GM21381 (cell line): ENCODE measurements around the gene KCNAB1.
A peak's percentile ranks its signal among the peaks of the same experiment; 100 is the strongest.
"Not testable (repeated sequence)": the region's sequence is repeated elsewhere in the genome, so short reads cannot be mapped to it uniquely, and the experiment has no call there.

ENCODE experiments used
- ATAC-seq: cut with Tn5 transposase; IDR thresholded peaks from one replicate; pipeline ENCODE4 v1.9.1; 2021; ENCODE audit warnings: mild to moderate bottlenecking, moderate library complexity; ENCODE audit not compliant: unreplicated experiment

The KCNAB1 gene

DNA sequence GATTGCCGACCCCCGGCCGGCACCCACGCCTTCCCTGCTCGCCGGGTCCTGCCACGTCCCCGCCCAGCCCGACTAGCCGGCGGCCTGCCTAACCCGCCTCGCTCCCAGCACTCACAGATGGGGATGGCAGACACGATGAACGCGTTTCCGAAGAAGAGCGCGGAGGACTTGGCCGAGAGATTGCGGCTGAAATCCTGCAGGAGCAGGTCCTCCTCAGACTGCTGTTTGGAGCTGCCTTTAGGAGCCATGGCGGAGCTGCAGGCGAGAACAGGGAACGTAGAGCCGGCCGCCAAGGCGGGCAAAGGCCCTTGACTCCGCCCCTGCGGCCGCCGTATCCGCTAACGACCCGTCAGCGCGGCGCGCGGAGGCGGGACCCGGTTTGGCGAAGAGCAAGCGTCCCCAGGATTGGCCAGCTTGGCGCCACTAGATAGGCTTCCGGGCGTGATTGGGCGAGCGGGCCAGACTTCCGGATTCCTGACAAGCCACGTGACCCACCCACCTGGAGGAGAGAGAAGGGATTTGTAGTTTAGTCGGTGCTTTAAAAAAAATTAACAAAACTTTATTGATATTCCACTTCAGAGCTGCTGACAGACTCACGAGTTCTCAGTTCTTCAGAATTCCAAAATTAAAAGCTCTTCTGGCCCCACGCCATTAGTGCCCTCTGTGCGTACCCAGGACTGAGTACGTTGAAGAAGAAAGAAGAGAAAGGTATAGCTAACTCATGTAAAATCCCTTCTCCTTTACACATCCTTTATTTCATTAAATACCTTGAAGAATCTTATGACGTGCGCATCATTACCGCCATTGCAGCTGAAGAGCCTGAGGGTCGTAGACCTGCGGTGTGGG lies 434.7 kb downstream of the KCNAB1 start, which contains the start of gene SSR3:
Gene SSR3 (minus strand): TSS at position 276 of the 846 bp plus-strand sequence. CDS start 28 bp downstream, at position 248.
- ATAC-seq: peak; percentile 99

DNA sequence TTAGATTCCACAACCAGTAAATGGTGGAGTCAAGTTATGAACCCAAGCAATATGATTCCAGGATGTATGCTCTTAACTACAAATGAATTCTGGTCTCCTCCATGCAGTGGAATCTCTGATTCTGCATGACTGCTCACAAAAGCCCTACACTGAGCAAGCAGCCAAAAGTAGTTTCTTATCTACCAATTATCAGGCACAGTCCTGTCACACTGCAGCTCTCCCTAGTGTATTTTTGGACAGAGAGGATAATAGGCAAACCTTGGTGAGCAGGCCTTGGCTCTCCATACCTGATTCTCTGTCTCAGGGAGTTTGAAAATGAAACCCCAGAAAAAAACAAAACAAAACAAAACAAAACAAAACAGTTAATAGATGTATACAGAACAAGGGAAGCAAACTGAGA lies 438.0 kb downstream of the KCNAB1 start:
- ATAC-seq: no peak

DNA sequence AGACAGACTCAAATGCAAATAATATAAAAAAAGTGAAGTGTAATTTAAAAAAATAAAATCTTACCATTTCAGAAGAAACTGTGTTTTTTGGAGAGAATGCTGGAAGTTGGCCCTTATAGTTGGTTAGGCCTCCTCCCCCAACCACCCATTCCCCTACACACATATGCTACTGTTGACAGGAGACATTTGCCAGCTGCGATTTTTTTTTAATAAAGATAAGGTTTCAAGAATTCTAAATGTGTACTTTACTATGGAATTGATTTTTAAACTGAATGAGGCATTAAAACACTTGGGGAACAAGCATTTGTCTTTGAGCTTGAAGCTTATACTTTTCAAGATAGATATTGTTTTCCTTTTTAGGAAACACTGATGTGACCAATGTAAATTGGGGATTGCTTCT lies 438.9 kb downstream of the KCNAB1 start:
- ATAC-seq: no peak

DNA sequence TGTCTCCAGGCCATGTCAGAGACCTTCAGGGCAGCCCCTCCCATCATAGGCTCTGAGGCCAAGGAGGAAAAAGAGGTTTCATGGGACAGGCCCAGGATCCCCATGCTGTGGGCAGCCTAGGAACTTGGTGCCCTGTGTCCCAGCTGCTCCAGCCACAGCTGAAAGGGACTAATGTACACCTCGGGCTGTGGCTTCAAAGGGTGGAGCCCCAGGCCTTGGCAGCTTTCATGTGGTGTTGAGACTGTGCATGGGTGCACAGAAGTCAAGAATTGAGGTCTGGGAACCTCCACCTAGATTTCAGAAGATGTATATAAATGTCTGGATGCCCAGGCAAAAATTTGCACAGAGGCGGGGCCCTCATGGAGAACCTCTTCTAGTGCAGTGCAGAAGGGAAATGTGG lies 441.2 kb downstream of the KCNAB1 start:
- no peak for ATAC-seq

DNA sequence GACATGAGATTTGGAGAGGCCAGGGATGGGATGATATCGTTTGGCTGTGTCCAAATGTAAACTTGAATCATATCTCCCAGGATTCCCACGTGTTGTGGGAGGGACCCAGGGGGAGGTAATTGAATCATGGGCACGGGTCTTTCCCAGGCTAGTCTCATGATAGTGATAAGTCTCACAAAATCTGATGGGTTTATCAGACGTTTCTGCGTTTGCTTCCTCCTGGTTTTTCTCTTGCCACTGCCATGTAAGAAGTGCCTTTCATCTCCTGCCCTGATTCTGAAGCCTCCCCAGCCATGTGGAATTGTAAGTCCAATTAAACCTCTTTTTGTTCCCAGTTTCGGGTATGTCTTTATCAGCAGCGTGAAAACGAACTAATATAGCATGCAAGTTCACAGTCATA lies 442.1 kb downstream of the KCNAB1 start:
- ATAC-seq: not testable (repeated sequence)

DNA sequence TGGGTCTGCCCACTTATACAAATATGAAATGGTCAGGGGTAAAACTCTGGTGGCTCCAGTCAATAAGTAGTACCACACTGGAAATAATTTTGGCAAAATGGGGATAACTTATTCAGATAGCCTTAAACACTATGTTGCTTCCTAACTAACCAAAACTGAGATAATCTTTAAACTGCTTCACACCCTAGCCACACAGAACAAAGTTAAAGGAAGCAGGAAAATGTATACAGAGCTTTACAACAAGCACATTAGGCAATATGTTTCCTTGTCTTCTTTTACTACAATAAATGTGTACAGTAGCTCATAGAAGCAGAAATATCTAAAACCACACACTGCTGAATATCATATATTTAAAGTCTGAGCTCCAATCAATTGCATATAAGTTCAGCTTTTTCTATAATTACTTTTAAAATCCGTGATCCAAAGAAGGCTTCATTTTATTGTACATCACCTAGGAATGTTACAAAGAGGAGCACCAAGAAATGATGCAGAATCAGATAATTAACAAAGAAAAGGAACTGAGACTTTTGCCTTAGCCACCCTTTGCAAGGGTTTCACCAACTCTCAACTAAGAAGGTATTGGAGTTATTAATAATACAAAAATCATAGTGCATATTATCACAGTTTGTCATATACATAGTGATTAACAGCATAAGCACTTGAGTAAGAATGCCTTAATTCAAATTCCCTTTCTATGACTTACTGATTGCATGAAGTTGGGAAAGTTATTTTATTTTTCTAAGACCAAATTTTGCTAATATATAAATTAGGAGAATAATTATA lies 443.7 kb downstream of the KCNAB1 start:
- peak; percentile 49 for ATAC-seq

DNA sequence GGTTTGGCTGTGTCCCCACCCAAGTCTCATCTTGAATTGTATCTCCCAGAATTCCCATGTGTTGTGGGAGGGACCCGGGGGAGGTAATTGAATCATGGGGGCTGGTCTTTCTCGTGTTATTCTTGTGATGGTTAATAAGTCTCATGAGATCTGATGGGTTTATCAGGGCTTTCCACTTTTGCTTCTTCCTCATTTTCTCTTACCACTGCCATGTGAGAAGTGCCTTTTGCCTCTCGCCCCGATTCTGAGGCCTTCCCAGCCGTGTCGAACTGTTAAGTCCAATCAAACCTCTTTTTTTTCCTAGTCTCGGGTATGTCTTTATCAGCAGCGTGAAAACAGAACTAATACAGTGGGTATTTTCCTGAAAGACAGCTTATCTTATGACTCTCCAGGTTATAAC lies 448.6 kb downstream of the KCNAB1 start:
- ATAC-seq: not testable (repeated sequence)

DNA sequence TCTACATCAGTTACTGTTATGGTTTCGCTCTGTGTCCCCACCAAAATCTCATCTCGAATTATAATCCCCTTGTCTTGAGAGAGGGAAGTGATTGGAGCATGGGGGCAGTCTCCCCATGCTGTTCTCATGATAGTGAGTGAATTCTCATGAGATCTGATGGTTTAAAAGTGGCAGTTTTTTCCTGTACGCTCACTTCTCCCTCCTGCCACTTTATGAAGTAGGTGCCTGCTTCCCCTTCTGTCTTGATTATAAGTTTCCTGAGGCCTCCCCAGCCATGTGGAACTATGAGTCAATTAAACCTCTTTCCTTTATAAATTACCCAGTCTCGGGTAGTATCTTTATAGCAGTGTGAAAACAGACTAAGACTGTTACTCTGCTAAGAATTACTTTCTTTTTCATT lies 449.5 kb downstream of the KCNAB1 start:
- ATAC-seq: not testable (repeated sequence)

DNA sequence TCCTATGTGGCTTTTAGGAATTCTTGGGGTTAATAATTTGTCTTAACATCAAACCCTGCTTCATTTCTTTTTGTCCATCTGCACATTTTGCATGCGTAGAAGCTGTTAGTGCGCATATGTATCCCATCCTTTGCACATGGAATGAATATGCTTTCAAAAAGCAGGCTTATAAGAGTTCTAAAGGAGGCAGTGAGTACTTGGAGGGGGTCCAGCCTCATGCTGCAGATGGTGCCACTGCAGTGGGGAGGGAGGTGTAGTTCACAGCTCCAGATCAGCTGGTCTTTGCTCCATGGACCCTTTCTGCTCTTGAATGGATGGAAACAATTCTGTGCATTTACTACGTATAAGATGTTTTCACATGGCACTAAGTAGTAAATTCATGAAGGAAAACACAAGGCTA lies 455.3 kb downstream of the KCNAB1 start:
- ATAC-seq: no peak

DNA sequence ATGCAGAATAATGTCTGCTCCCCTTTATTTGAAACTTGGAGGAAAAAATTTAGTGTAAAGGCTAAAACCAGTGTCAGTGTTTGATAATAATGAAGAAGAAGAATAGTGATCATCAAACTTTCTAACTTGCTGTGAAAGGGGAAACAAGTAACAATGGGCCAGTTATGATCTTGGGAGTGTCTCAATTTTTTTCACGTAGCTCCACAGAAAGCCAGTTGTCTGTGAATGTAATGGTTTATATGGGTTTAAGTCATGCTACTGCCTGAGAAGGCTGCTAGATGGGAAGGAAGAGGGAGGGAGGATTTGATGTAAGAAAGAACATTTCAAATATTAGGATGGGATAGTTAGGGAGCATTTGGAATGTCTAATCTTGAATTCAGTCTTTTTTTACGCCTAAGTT lies 455.7 kb downstream of the KCNAB1 start:
- no peak for ATAC-seq

DNA sequence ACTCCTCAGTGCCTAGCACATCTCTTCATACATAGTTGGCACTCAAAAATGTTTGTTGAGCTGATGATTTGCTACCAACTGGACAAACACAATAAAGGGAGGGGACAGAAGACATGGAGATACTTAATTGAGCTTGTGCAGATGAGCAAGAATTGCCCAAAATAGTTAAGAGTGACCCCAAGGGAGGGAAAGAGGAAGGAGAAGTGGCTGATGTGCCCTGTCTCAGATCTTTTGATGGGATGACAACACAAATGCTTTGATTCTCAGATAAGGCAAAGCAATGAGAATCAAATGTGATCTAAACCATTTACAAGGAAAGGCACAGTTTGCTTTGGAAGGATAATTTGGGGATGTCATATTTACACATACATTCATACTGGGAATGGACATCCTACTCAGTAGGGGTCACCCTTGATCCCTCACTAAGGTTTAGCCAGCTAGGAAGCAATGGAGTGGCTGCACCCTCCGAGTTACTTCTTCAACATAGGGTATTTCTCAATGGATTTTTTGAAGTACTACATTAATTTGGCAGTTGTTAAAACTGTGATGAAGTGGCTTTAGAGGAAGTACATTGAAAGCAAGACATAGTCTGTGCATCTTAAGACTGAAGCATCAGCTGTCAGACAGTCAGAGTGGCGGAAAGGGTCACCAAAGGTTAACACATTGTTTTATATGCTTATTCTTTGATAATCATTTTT lies 456.4 kb downstream of the KCNAB1 start:
- no peak for ATAC-seq

DNA sequence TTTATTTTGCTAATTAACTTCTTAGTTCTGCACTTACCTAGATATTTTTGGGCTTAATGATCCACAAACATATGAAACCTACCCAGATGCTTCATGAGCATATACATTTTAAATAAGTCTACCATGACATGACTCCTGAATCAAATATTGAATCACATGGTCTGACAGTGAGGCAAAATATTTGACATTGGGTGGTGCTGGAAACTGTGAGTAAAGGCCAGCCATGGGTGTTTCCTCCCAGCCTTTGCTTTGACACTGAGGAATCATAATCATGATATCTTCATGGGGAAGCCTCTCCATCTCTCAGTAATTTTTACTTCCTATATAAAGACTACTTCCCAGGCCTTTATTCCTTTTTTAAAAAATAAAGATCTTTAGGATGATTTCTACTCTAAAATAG lies 457.4 kb downstream of the KCNAB1 start:
- no peak for ATAC-seq

DNA sequence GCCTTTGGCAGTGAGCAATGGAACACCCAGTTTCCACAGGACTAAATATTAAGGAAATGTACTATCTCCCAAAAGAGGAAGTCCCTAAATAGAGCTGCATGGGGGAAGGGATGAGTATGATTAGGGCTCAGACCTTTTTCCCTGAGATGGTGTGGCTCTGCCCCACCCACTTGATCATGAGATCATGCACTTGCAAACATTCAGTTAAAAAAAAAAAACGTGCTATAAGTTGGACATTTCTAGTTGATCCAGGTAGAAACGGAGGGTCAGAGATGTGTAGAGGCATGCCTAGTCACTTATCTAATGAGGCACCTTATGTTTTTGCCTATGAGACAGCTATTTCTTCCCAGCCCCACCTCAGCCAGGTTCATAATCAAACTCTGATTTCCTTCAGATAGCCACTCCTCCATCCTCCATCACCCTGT lies 459.1 kb downstream of the KCNAB1 start:
- ATAC-seq: no peak

DNA sequence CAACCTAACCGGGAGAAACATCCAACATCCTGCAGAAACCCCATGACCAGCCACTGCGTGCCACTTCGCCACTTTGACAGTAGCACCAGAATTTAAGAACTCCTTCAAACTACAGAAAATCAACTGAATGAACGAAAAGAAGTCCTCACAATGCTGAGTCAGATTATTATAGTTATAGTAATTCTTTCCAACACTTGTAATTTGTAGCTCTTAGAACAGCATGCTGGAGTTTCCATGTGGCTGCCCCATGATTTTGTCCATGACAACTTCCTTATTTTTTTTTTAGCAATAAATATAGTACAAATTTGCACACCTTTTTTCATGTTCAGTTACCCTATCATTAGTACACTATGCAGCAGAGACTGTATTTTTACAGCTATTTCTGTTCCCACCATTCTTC lies 460.7 kb downstream of the KCNAB1 start:
- ATAC-seq: no peak

DNA sequence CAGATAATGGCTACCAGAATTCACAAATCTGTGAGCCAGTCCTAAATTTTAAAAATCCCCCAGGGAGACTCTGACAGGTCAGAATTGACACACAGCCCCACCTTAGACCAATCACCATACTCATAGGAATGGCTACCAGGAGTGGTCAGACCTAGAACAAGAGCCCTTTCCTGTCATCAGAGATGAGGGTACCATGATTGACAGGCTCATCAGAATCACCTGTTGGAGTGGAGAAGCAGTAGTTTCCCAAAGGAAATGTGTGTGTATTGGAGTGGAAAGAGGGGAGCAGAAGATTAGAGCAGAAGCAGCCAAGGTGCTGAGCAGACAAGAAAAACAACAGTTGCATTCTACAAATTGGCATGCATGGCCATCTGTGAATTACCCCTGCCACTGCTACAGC lies 461.6 kb downstream of the KCNAB1 start:
- ATAC-seq: no peak

DNA sequence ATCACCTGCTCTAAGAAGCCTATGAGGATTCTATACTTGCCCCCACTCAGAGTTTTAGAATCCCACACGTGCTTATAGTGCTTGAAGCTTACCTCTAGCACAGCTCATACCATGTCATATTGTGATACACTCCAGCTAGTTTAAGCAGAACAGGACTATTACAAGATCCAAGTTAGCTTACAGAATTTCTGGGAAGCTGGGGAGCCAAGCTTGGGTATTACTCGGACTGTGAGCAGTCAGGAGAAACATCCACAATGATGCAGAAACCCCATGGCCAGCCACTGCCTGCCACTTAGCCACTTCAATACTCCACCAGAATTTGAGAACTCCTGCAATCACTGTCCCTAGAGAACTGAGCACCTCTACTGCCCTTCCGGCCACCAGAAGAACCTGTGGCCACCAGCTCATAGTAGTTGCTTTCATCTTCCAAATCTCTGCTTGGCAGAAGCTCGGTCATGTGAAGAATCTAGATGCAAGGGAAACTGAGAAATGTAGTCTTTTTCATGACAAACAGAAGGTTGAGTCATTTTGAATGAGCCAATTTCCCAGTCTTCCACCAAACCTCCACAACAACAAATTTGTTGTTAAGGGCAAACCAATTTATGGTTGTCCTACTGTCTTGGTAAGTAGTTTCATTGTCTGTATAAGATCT lies 462.3 kb downstream of the KCNAB1 start:
- no peak for ATAC-seq

DNA sequence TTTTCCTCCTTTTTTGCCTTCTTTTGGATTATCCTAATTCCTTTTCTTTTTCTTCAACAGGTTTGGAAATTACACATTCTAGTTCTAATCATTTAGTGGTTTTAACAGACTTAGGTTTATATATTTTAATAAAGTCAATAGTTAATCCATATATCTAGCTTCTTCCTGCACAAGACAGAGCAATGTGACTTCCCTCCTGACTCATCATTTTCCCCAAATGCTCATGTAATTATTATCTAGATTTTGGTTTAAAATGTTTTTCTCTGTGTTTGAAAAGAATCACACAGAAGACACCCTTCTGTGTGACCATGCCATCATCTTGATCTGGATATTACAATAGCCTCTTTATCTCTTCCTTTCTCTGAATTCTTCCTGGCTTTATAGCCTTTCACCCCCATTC lies 463.1 kb downstream of the KCNAB1 start:
- no peak for ATAC-seq

DNA sequence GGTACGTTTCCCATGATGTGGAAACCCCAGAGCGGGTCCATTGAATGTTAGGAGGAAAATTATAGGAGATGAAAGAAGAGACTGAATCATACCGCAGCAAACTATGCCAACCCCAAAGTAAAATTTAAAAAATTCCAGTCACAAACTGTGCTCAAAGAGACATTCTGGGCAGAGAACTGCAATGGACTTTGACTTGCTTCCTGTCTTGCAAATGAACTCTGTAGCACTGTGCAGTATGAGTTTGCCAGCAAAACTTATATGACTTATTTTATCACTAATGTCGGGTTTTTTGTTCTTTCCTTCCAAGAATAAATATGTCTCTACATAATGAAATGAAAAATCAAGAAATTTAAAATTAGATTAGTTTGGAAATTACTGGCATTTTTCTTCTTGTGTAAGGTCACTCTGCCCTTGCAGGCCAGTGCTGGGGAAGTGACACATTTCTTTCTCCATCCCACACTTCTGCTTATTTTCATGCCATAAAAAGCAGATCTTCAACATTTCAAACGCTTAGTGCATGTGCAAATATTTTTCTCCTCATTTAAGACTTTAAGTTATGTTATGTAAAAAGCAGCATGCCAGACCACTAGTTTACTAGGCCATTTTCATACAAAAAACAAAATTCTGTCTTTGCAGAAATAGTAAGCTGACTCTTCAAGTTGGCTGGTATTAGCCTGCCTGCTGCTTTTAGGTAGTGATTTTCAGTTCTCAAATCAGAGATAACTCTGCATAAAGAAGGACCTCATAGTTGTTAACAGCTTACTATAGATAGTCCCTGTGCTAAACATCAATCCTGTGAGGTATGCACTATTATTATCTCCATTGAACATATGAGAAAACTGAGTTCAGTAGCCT lies 466.8 kb downstream of the KCNAB1 start:
- ATAC-seq: peak; percentile 58

DNA sequence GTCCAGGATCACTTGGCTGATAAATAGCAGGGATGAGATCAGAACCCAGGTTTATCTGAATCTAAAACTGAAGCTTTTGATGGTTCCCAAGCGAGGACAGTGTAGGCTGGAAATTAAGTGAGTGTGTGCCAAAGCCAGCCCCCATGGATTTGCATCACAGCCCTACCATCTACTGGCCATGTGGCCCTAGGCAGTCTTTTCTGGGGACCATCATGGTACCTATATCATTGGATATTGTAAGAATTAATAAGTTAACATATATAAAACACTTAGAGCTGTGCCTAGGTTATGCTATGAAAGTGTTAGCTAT lies 467.3 kb downstream of the KCNAB1 start:
- peak; percentile 10 for ATAC-seq
